ENCODE results near the gene ZNF845.
"Not testable (repeated sequence)": the region's sequence is repeated elsewhere in the genome, so short reads cannot be mapped to it uniquely, and the experiment has no call there.

The ZNF845 gene

GRCh38 chr19:53333463-53334449 is at the start of gene ZNF845:
TSS of gene ZNF845 (plus strand) at chr19:53333749. CDS start at chr19:53341308, 7,559 bp downstream.
- peak; percentile 96 for DNase-seq

GRCh38 chr19:53285087-53285486 is 48.5 kb upstream of the ZNF845 start:
- no peak for DNase-seq

GRCh38 chr19:53290758-53291549 is 42.6 kb upstream of the ZNF845 start:
- no peak for DNase-seq

- DNase-seq: no peak
Observed at GRCh38 chr19:53294786-53295441, 38.6 kb upstream of the ZNF845 start.

GRCh38 chr19:53301341-53301740 is 32.2 kb upstream of the ZNF845 start:
- DNase-seq: not testable (repeated sequence)

GRCh38 chr19:53308339-53308811 is 25.2 kb upstream of the ZNF845 start:
- no peak for DNase-seq

GRCh38 chr19:53311044-53311443 is 22.5 kb upstream of the ZNF845 start:
- DNase-seq: no peak

GRCh38 chr19:53311897-53312296 is 21.7 kb upstream of the ZNF845 start:
- DNase-seq: no peak

GRCh38 chr19:53328967-53329366 is 4.6 kb upstream of the ZNF845 start:
- peak; percentile 63 for DNase-seq

- DNase-seq: no peak
Observed at GRCh38 chr19:53332484-53332883, 1.1 kb upstream of the ZNF845 start.

GRCh38 chr19:53333066-53333462 is 485 bp upstream of the ZNF845 start:
- DNase-seq: no peak

GRCh38 chr19:53344403-53344802 is 10.9 kb downstream of the ZNF845 start:
- not testable (repeated sequence) for DNase-seq

- DNase-seq: no peak
Observed at GRCh38 chr19:53355739-53356138, 22.2 kb downstream of the ZNF845 start.

- DNase-seq: no peak
Observed at GRCh38 chr19:53357821-53358581, 24.5 kb downstream of the ZNF845 start.

GRCh38 chr19:53360056-53360455 is 26.5 kb downstream of the ZNF845 start:
- not testable (repeated sequence) for DNase-seq

GRCh38 chr19:53365134-53365898 is 31.8 kb downstream of the ZNF845 start, which contains the start of gene ZNF525:
TSS of gene ZNF525 (plus strand) at chr19:53365705. CDS start at chr19:53372282, 6,577 bp downstream.
- DNase-seq: peak; percentile 98

- DNase-seq: no peak
Observed at GRCh38 chr19:53365899-53366493, 32.4 kb downstream of the ZNF845 start.

GRCh38 chr19:53372196-53372595 is 38.6 kb downstream of the ZNF845 start:
- DNase-seq: no peak

GRCh38 chr19:53374288-53374687 is 40.7 kb downstream of the ZNF845 start:
- no peak for DNase-seq

GRCh38 chr19:53374743-53375142 is 41.2 kb downstream of the ZNF845 start:
- DNase-seq: no peak

GRCh38 chr19:53381376-53381775 is 47.8 kb downstream of the ZNF845 start:
- DNase-seq: no peak

Data from NCI-H2227 treated with DMSO at 0.1 percent for 48 hours (cell line).